ENCODE measurements around the gene ATXN7L2. TPM values are rescaled to one million over a fixed set of nuclear protein-coding genes. Genes with fewer than 3 reads are reported as not detected.

Gene ATXN7L2
- polyA plus RNA-seq, 3 donors: 1.1 to 3.6 (median 1.7) TPM

DNA sequence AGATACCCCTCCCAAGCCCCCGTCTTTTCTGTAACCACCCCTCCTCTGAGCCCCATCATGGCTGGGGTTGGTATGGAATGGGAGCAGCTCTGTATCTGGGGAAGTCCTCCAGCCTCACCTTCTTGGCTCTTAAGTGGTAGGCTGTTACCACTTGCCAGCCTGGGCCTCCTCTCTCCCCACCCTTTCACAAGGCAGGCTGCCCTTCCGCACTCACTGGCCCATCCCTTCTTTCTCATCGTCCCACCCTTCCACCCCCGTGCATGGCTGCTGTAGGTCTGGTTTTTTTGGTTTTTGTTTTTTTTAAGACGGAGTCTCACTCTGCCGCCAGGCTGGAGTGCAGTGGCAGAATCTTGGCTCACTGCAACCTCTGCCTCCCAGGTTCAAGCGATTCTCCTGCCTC is 15.4 kb downstream of the ATXN7L2 start:
- Mint-ChIP-seq H3K9me3 (no peaks in the 10 kb centered on the region), H3K4me3 (no peak overlapping the region), H3K36me3 (peaks cover 54 to 67% of the 10 kb centered on the region in 2 donors), H3K4me1 (peaks cover 36% of the 10 kb centered on the region), H3K27ac (no peak overlapping the region), H3K27me3 (ENCODE audit: low read depth in 3 of 3) (peaks cover 0 to 1% (median 0%) of the 10 kb centered on the region in 3 donors)
- Histone ChIP-seq H3K27ac (ENCODE audit: low read depth in 1 of 2, low read length in 2 of 2) (no peak overlapping the region), H4K20me1 (ENCODE audit: insufficient read depth, low read length) (peaks cover 74% of the 10 kb centered on the region), H3K27me3 (ENCODE audit: control insufficient read depth in 2 of 2, insufficient read depth in 2 of 2, low read length in 2 of 2) (no peaks in the 10 kb centered on the region), H2AFZ (ENCODE audit: insufficient read depth, low read depth, low read length, poor library complexity, severe bottlenecking) (no peak overlapping the region), H3K9me3 (replicated peaks in 1 of 2; ENCODE audit: control insufficient read depth in 1 of 2, insufficient read depth in 1 of 2, low read length in 2 of 2) (no peaks in the 10 kb centered on the region), H3K4me1 (ENCODE audit: control insufficient read depth in 1 of 2, insufficient read depth in 2 of 2, low read length in 2 of 2) (peaks cover 13 to 20% of the 10 kb centered on the region in 2 donors), H3K4me2 (replicated peaks; ENCODE audit: extremely low read depth, low read length, poor library complexity, severe bottlenecking) (no peak overlapping the region), H3K9ac (ENCODE audit: insufficient read depth, low read length, poor library complexity, severe bottlenecking) (no peak overlapping the region), H3K36me3 (replicated peaks in 1 of 2; ENCODE audit: control insufficient read depth in 1 of 2, insufficient read depth in 2 of 2, low read length in 2 of 2) (peaks cover 47 to 78% of the 10 kb centered on the region in 2 donors), H3K4me3 (replicated peaks in 1 of 3; ENCODE audit: low read depth in 2 of 3, low read length in 3 of 3) (no peak overlapping the region), H3K79me2 (ENCODE audit: insufficient read depth, low read length) (peaks cover 45% of the 10 kb centered on the region)
- TF ChIP-seq CTCF (IDR thresholded peaks at IDR 0.05): no peak
- WGBS (ENCODE audit: insufficient coverage): 100% methylated on average over 1 of the region's 7 CpGs
- DNase-seq: no peak
- intact Hi-C loops (cut with micrococcal nuclease): no loop called here

- Mint-ChIP-seq H3K36me3 (peaks cover 54 to 67% of the 10 kb centered on the region in 2 donors), H3K4me1 (peaks cover 30% of the 10 kb centered on the region), H3K9me3 (no peaks in the 10 kb centered on the region), H3K27me3 (ENCODE audit: low read depth in 3 of 3) (no peaks in the 10 kb centered on the region), H3K27ac (no peak overlapping the region), H3K4me3 (no peak overlapping the region)
- H3K36me3 ChIP-seq (replicated peaks in 1 of 2; ENCODE audit: control insufficient read depth in 1 of 2, insufficient read depth in 2 of 2, low read length in 2 of 2): peaks cover 47 to 78% of the 10 kb centered on the region in 2 donors
- no peak overlapping the region for H3K4me3 ChIP-seq (replicated peaks in 1 of 3; ENCODE audit: low read depth in 2 of 3, low read length in 3 of 3)
- TF ChIP-seq CTCF (IDR thresholded peaks at IDR 0.05): no peak
- peaks cover 8 to 14% of the 10 kb centered on the region in 2 donors for H3K4me1 ChIP-seq (ENCODE audit: control insufficient read depth in 1 of 2, insufficient read depth in 2 of 2, low read length in 2 of 2)
- intact Hi-C loops (cut with micrococcal nuclease): no loop called here
- WGBS (ENCODE audit: insufficient coverage): 20% methylated on average over 1 of the region's 4 CpGs
- no peak for DNase-seq
- H3K79me2 ChIP-seq (ENCODE audit: insufficient read depth, low read length): peaks cover 37% of the 10 kb centered on the region
- no peak overlapping the region for H2AFZ ChIP-seq (ENCODE audit: insufficient read depth, low read depth, low read length, poor library complexity, severe bottlenecking)
- H3K9me3 ChIP-seq (replicated peaks in 1 of 2; ENCODE audit: control insufficient read depth in 1 of 2, insufficient read depth in 1 of 2, low read length in 2 of 2): no peaks in the 10 kb centered on the region
- H4K20me1 ChIP-seq (ENCODE audit: insufficient read depth, low read length): peaks cover 69% of the 10 kb centered on the region
- no peaks in the 10 kb centered on the region for H3K27me3 ChIP-seq (ENCODE audit: control insufficient read depth in 2 of 2, insufficient read depth in 2 of 2, low read length in 2 of 2)
- no peak overlapping the region for H3K4me2 ChIP-seq (replicated peaks; ENCODE audit: extremely low read depth, low read length, poor library complexity, severe bottlenecking)
- H3K9ac ChIP-seq (ENCODE audit: insufficient read depth, low read length, poor library complexity, severe bottlenecking): no peak overlapping the region
- no peak overlapping the region for H3K27ac ChIP-seq (ENCODE audit: low read depth in 1 of 2, low read length in 2 of 2)
These were observed 16.2 kb downstream of the ATXN7L2 start for GRCh38 chr1:109499661-109500536.

All from CD14-positive monocyte (primary cell).